ENCODE data around the gene HRAS.
"Not testable (repeated sequence)": the region's sequence is repeated elsewhere in the genome, so short reads cannot be mapped to it uniquely, and the experiment has no call there.

The HRAS gene

GRCh38 chr11:532986-533585, 2.3 kb downstream of the HRAS start:
- no peak for DNase-seq (ENCODE audit: low read depth in 2 of 2)

- no peak for DNase-seq (ENCODE audit: low read depth in 2 of 2)
These were observed 2.8 kb downstream of the HRAS start for GRCh38 chr11:532527-532985.

- no peak for DNase-seq (ENCODE audit: low read depth in 2 of 2)
These were observed 3.4 kb downstream of the HRAS start for GRCh38 chr11:531919-532526.

GRCh38 chr11:530960-531831, 4.2 kb downstream of the HRAS start:
- no peak for DNase-seq (ENCODE audit: low read depth in 2 of 2)

GRCh38 chr11:529728-530411, 5.5 kb downstream of the HRAS start:
- DNase-seq (ENCODE audit: low read depth in 2 of 2): no peak

- DNase-seq (ENCODE audit: low read depth in 2 of 2): no peak
These were observed 6.3 kb downstream of the HRAS start for GRCh38 chr11:528815-529727.

- DNase-seq (ENCODE audit: low read depth in 2 of 2): no peak
These were observed 7.1 kb downstream of the HRAS start for GRCh38 chr11:528166-528814.

GRCh38 chr11:526192-526591, 9.2 kb downstream of the HRAS start:
- no peak for DNase-seq (ENCODE audit: low read depth in 2 of 2)

GRCh38 chr11:521177-521688, 14.1 kb downstream of the HRAS start:
- no peak for DNase-seq (ENCODE audit: low read depth in 2 of 2)

GRCh38 chr11:520428-521176, 14.8 kb downstream of the HRAS start:
- DNase-seq (ENCODE audit: low read depth in 2 of 2): no peak

- DNase-seq (ENCODE audit: low read depth in 2 of 2): peak; percentile 60 to 78
These were observed 16.7 kb downstream of the HRAS start for GRCh38 chr11:518463-519202.

GRCh38 chr11:516918-517685, 18.3 kb downstream of the HRAS start:
- DNase-seq (ENCODE audit: low read depth in 2 of 2): not testable (repeated sequence)

- DNase-seq (ENCODE audit: low read depth in 2 of 2): no peak
These were observed 19.0 kb downstream of the HRAS start for GRCh38 chr11:516400-516799.

- no peak for DNase-seq (ENCODE audit: low read depth in 2 of 2)
These were observed 20.2 kb downstream of the HRAS start for GRCh38 chr11:515131-515530.

- DNase-seq (ENCODE audit: low read depth in 2 of 2): no peak
These were observed 20.8 kb downstream of the HRAS start for GRCh38 chr11:514606-515005.

- DNase-seq (ENCODE audit: low read depth in 2 of 2): no peak
These were observed 22.4 kb downstream of the HRAS start for GRCh38 chr11:512761-513595.

GRCh38 chr11:508956-509355, 26.4 kb downstream of the HRAS start:
- DNase-seq (ENCODE audit: low read depth in 2 of 2): no peak
